GM11168 (cell line): Measurements from ENCODE around the gene HYAL1.

Experiments used
- in situ Hi-C: fragments of 300-500 bp; cut with MboI; formaldehyde crosslinking; loops from one replicate; pipeline ENCODE4 v1.12.0; 2022; ENCODE audit warnings: low sequenced_read_pairs; ENCODE audit not compliant: unreplicated experiment

HYAL1 gene

GRCh38 chr3:50303013-50303815 lies at the start of gene HYAL1:
TSS of gene HYAL1 (minus strand) at chr3:50303574. CDS start at chr3:50302956, 618 bp downstream.
- in situ Hi-C loops, result no loop called here

- in situ Hi-C loops, result no loop called here
Measured at GRCh38 chr3:50352781-50353180, 49.4 kb upstream of the HYAL1 start.

GRCh38 chr3:50351323-50351697 lies 47.9 kb upstream of the HYAL1 start:
- in situ Hi-C loops, result no loop called here

- in situ Hi-C loops, result no loop called here
Measured at GRCh38 chr3:50350527-50351322, 47.4 kb upstream of the HYAL1 start, which contains the start of the genes CYB561D2 and NPRL2. TSS of gene CYB561D2 (plus strand) at chr3:50350862. CDS start at chr3:50351434, 572 bp downstream. TSS of gene NPRL2 (minus strand) at chr3:50350775. CDS start at chr3:50350652, 123 bp downstream.

- in situ Hi-C loops, result no loop called here
Measured at GRCh38 chr3:50350213-50350526, 46.8 kb upstream of the HYAL1 start.

- in situ Hi-C loops, result no loop called here
Measured at GRCh38 chr3:50347187-50347813, 43.9 kb upstream of the HYAL1 start.

- in situ Hi-C loops, result no loop called here
Measured at GRCh38 chr3:50345586-50346234, 42.3 kb upstream of the HYAL1 start, which contains the start of gene ZMYND10. TSS of gene ZMYND10 (minus strand) at chr3:50345732. CDS start at chr3:50345579, 153 bp downstream.

GRCh38 chr3:50345008-50345407 lies 41.6 kb upstream of the HYAL1 start:
- in situ Hi-C loops, result no loop called here

- in situ Hi-C loops, result no loop called here
Measured at GRCh38 chr3:50342813-50343633, 39.6 kb upstream of the HYAL1 start.

GRCh38 chr3:50341996-50342650 lies 38.7 kb upstream of the HYAL1 start:
- in situ Hi-C loops, result no loop called here

GRCh38 chr3:50341537-50341936 lies 38.2 kb upstream of the HYAL1 start:
- in situ Hi-C loops, result no loop called here

GRCh38 chr3:50340448-50341329 lies 37.3 kb upstream of the HYAL1 start, which contains the start of gene RASSF1:
TSS of gene RASSF1 (minus strand) at chr3:50340836. CDS start at chr3:50340805, 31 bp downstream.
- in situ Hi-C loops, result no loop called here

- in situ Hi-C loops, result no loop called here
Measured at GRCh38 chr3:50340147-50340447, 36.7 kb upstream of the HYAL1 start.

- in situ Hi-C loops, result no loop called here
Measured at GRCh38 chr3:50339485-50340146, 36.2 kb upstream of the HYAL1 start.

GRCh38 chr3:50338965-50339364 lies 35.6 kb upstream of the HYAL1 start:
- in situ Hi-C loops, result no loop called here

- in situ Hi-C loops, result no loop called here
Measured at GRCh38 chr3:50337175-50337861, 33.9 kb upstream of the HYAL1 start.
